Myometrial cell (primary cell): Measurements from ENCODE around the gene ACTR1A. TPM values are rescaled to one million over a fixed set of nuclear protein-coding genes. Genes with fewer than 3 reads are reported as not detected.

ENCODE experiments used
- total RNA-seq: library from RNA; depleted of rRNA; stranded (reverse); fragments of >200 nt; gene quantifications from 2 replicates; pipeline ENCODE4 v1.2.3, GENCODE V29; 2015

The ACTR1A gene
- total RNA-seq = 169 and 196 TPM in 2 replicates

DNA sequence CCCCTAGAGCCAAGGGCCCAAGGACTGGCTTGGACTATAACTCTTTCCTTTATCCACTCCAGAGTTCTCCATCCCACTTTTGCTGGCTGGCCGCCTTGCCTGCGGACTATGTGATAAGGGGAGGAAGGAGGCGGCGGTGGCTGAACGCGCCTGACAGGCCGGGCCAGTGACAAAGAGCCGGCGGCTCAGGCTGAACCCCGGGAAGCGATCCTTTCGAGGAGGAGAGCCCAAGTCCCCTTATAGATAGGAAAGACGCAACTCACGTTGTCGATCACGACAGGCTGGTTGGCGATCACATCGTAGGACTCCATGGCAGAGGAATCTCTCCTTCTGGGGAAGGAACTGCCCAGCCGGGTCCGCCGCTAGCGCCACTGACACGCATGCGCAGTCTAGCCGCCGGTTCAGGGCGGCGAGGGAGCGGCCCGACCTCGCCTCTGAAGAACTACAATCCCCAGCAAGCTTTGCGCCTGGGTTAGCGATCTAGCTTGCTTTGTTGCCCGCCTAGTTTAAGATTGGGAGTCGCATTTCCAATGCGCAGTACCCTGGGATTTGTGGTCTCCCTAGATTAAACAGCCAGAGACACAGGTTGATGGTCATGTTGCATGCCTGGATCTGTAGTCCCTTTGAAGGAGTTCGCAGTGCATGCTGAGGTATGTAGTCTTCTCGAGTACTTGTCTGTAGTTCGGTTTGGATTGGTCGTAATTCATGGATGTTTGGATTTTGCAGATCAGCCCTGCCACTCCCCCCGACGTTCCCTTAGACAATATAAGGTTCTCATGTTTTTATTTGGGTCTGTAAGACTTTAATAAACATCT lies at the start of gene ACTR1A:
TSS of gene ACTR1A (minus strand) at position 376 of the 815 bp plus-strand sequence. CDS start at position 311, 65 bp downstream.

DNA sequence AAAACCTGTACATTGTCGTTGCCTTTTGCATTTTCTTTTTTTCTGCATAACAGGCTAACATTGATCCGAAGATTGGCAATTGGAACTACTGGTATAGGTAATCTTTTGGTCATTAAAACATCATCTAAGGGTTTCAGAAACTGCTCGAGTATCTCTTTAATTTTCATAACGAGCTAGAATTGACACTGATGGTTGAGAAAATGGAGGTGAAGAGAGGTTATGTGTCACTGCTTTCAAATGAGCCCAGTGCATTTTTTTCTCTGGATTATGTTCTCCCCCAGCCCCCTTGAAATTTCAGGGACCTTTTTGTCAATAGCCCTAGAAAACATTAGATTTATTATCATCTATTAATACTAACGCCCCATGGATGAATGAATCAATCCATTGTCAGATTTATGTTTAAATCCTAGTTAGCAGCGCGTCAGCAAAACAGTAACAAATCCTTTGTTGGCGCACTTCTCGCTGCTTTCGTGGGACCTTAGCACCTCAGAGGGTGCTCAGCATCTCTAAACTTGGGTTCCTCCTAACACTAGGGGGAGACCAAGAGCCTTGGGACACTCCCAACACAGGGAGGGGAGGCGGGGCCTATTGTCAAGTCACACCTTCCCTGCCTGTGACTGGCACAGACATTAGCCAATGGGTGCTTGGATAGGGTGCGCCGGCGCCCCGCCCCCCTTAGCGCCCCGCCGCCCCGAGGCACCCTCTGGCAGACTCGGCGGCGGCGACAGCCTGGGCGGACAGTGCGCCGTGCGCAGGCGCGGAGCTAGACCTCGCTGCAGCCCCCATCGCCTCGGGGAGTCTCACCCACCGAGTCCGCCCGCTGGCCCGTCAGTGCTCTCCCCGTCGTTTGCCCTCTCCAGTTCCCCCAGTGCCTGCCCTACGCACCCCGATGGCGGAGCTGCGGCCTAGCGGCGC lies 1.0 kb upstream of the ACTR1A start, which contains the start of gene SUFU:
TSS of gene SUFU (plus strand) at position 709 of the 915 bp plus-strand sequence. CDS start at position 890, 181 bp downstream.

DNA sequence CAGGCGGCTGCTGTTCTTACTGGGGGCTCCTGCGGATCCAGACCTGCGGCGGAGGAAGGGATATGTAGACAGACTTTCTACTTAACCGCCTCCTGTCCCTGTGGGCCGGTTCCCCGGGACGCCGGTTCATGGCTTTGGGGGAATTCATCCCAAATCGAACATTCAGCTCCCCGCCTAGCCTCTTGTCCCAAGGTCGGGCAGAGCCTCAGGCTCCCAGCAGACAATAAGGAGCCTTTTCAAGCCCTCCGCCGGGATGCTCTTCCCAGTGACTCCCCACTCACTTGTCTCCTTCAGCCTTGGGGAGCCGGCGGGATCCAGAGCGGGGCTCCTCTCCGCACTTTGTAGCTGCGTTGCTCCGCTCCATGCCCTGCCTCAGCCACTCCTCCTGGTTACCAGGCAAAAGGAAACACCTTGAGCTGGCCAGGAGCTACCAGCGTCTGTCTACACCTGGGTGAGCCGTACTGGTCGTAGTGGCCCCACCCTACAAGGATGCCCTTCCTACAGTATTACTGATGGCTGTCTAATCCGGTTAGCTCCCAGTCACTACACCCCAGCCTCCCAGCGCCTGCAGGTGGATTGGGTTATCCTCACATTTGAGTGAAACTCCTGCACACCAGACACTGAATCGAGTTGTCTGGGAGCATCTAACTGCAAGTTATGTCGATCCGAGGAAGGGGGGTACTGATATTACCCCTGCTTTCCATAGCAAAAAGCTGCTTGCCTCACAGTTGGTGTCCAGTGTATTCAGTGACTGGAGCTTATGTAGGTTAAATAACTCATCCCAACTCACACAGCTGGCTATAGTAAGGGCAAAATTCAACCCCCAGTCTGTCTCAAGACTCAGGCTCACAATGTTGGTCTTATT lies 51.2 kb downstream of the ACTR1A start, which contains the start of gene C10orf95:
TSS of gene C10orf95 (minus strand) at position 439 of the 865 bp plus-strand sequence. CDS start 450 bp downstream, outside the sequence.

DNA sequence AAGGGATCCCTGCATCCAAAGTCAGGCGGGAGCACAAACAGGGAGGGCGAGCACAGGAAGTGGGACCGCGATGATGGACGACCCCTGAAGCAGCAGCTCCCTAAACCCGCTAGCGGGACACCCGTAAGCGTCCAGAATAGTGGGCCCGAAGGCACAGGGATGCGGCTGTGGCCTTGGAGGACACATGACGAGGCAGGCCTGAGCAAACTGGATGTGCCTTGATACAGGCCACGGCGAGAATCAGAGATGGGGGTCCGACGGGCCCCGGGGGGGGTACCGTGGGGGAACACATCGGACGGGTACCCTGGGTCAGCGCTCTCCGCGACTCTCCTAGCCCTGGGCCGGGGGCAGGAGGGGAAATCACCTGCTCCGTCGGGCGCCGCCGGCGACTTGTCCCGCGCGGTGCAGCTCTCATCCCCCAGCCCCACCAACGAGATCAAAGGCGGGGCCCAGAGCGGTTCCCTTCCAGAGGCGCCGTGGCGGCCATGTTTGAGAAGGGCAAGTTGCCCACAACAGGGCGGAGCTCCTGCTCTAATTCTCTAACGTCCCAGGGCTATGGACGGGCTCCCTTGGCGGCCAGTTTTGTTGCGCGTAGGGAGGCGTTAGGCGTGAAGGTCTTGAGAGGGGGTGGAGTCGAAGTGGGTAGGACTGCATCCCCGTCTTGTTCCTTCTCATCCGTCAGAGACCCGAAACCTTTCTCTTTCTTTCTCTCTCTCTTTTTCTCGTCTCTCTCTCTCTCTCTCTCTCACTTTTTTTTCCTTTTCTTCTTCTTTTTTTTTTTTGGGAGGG lies 70.2 kb downstream of the ACTR1A start, which contains the start of gene CUEDC2:
TSS of gene CUEDC2 (minus strand) at position 413 of the 789 bp plus-strand sequence. CDS start 7,386 bp downstream, outside the sequence.

Other genes starting within 250 kb of the ACTR1A start
- 25.9 and 33.4 TPM in 2 replicates for gene NFKB2, start 107.0 kb downstream of the ACTR1A start, total RNA-seq
- gene PSD, start 83.9 kb downstream of the ACTR1A start, total RNA-seq = 9.2 and 14.1 TPM in 2 replicates
- gene FBXL15, start 81.9 kb downstream of the ACTR1A start, total RNA-seq = 26.8 and 31.7 TPM in 2 replicates
- 103 and 137 TPM in 2 replicates for gene CUEDC2, start 70.1 kb downstream of the ACTR1A start, total RNA-seq
- not detected in 2 replicates for gene C10orf95, start 51.2 kb downstream of the ACTR1A start, total RNA-seq
- gene SUFU, start 1.3 kb upstream of the ACTR1A start, total RNA-seq = 4.6 and 6.0 TPM in 2 replicates
- gene TRIM8, start 141.8 kb upstream of the ACTR1A start, total RNA-seq = 129 and 134 TPM in 2 replicates
- gene ARL3, start 211.7 kb upstream of the ACTR1A start, total RNA-seq = 9.8 and 14.2 TPM in 2 replicates
- gene SFXN2, start 211.9 kb upstream of the ACTR1A start, total RNA-seq = 7.4 and 19.3 TPM in 2 replicates
- 47.3 and 47.7 TPM in 2 replicates for gene WBP1L, start 241.2 kb upstream of the ACTR1A start, total RNA-seq